Peyer's patch (tissue), 4 donors: Measurements from ENCODE around the gene OR4K17. TPM values are rescaled to one million over a fixed set of nuclear protein-coding genes. Genes with fewer than 3 reads are reported as not detected.
"Not testable (repeated sequence)": the region's sequence is repeated elsewhere in the genome, so short reads cannot be mapped to it uniquely, and the experiment has no call there.

Experiments
- DNase-seq, 3 donors: peaks; one replicate each; pipeline ENCODE4 v3.0.0-alpha.2; 2017 to 2019
- H3K27ac ChIP-seq, 4 donors: fragments of 200-600 bp; sonication (generic); one replicate each; pipeline ENCODE4 v1.5.1; 2016 to 2019
- H3K27me3 ChIP-seq, 2 donors: fragments of 200-600 bp; sonication (generic); one replicate each; pipeline ENCODE4 v1.5.1; 2019
- H3K36me3 ChIP-seq, 3 donors: fragments of 200-600 bp; sonication (generic); one replicate each; pipeline ENCODE4 v1.5.1; 2016 to 2019
- H3K4me1 ChIP-seq, 4 donors: fragments of 200-600 bp; sonication (generic); one replicate each; pipeline ENCODE4 v1.5.1; 2016 to 2019
- H3K4me3 ChIP-seq, 4 donors: fragments of 200-600 bp; sonication (generic); 1 replicate in 3 of 4; 2 replicates in 1 of 4; pipeline ENCODE4 v1.5.1; 2016 to 2019; ENCODE audit warnings: mild to moderate bottlenecking in 1 of 4
- H3K9me3 ChIP-seq, 4 donors: fragments of 200-600 bp; sonication (generic); one replicate each; pipeline ENCODE4 v1.5.1; 2016 to 2019; ENCODE audit warnings: mild to moderate bottlenecking in 1 of 4
- POLR2A ChIP-seq, 2 donors: fragments of 450-650 bp; IDR thresholded peaks; one replicate each; pipeline ENCODE4 v1.5.1; 2017; ENCODE audit warnings: antibody characterized with exemption in 2 of 2, mild to moderate bottlenecking in 2 of 2, moderate library complexity in 2 of 2
- total RNA-seq, 4 donors: library from RNA; depleted of rRNA; stranded (reverse); fragments of >200 nt; gene quantifications; one replicate each; pipeline ENCODE4 v1.1.0, GENCODE V29; 2016
- TF ChIP-seq, protein P1 (sequence below), 6 experiments: fragments of 450-650 bp in 4 of 6; fragments of 200-600 bp in 2 of 6; sonication (generic) in 1 of 6; IDR thresholded peaks; one replicate each; pipeline ENCODE4 v1.5.1; 2017 to 2019; ENCODE audit warnings: antibody characterized with exemption in 6 of 6, mild to moderate bottlenecking in 3 of 6, moderate library complexity in 1 of 6

Gene OR4K17, protein sequence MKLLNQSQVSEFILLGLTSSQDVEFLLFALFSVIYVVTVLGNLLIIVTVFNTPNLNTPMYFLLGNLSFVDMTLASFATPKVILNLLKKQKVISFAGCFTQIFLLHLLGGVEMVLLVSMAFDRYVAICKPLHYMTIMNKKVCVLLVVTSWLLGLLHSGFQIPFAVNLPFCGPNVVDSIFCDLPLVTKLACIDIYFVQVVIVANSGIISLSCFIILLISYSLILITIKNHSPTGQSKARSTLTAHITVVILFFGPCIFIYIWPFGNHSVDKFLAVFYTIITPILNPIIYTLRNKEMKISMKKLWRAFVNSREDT
- not detected for total RNA-seq

DNA sequence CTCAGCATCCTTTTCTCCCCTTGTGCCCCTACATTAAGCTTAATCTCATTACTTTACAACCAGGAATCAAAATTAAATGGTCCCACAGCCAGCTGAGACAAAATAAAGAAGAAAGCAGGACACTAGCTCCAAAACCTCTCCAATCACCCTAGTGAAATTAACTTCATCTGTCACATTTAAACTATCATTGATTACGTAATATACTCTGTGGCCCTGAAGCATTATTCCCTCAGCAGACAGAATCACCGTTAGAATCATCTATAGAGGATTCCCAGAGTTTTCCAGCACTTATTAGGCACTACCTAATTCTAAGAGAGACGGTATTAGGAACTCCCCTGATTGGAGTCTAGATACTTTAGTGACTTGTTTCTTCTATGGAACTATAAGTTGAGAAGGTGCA lies at the start of gene OR4K17:
Gene OR4K17, plus strand, starts transcription at position 302 of the 400 bp plus-strand sequence. CDS start 6,761 bp downstream, outside the sequence.
- Histone ChIP-seq H3K9me3 (no peaks in the 10 kb centered on the region), H3K27me3 (no peaks in the 10 kb centered on the region), H3K36me3 (no peaks in the 10 kb centered on the region), H3K4me1 (no peaks in the 10 kb centered on the region), H3K27ac (no peak within 1 kb of the TSS), H3K4me3 (no peak within 1 kb of the TSS)
- TF ChIP-seq POLR2A (IDR thresholded peaks at IDR 0.05) = no peak
- TF ChIP-seq, protein P1, sequence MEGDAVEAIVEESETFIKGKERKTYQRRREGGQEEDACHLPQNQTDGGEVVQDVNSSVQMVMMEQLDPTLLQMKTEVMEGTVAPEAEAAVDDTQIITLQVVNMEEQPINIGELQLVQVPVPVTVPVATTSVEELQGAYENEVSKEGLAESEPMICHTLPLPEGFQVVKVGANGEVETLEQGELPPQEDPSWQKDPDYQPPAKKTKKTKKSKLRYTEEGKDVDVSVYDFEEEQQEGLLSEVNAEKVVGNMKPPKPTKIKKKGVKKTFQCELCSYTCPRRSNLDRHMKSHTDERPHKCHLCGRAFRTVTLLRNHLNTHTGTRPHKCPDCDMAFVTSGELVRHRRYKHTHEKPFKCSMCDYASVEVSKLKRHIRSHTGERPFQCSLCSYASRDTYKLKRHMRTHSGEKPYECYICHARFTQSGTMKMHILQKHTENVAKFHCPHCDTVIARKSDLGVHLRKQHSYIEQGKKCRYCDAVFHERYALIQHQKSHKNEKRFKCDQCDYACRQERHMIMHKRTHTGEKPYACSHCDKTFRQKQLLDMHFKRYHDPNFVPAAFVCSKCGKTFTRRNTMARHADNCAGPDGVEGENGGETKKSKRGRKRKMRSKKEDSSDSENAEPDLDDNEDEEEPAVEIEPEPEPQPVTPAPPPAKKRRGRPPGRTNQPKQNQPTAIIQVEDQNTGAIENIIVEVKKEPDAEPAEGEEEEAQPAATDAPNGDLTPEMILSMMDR (IDR thresholded peaks at IDR 0.05) = no peak
- DNase-seq = no peak

DNA sequence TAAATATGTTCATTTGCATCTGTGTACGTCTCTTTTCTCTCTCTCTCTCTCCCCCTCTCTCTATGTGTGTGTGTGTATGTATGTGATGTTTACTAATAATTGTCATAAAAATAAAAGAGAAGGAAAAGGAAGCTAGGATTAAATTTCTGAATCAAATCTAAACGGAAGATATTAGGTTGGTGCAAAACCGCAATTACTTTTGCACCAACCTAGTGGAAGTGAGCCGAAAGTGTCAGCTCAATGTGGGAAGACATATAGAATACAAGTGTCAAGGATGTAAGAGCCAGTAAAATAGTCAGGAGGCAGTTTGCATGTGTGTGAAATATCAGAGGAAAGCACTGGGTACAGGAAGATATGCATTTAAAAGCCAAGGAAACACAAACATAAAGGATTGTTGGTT lies 18.5 kb upstream of the OR4K17 start:
- Histone ChIP-seq H3K4me1 (no peaks in the 10 kb centered on the region), H3K4me3 (no peak overlapping the region), H3K36me3 (no peaks in the 10 kb centered on the region), H3K9me3 (no peaks in the 10 kb centered on the region), H3K27me3 (no peaks in the 10 kb centered on the region), H3K27ac (no peak overlapping the region)
- TF ChIP-seq, protein P1 (IDR thresholded peaks at IDR 0.05) = no peak
- no peak for TF ChIP-seq POLR2A (IDR thresholded peaks at IDR 0.05)
- no peak for DNase-seq

DNA sequence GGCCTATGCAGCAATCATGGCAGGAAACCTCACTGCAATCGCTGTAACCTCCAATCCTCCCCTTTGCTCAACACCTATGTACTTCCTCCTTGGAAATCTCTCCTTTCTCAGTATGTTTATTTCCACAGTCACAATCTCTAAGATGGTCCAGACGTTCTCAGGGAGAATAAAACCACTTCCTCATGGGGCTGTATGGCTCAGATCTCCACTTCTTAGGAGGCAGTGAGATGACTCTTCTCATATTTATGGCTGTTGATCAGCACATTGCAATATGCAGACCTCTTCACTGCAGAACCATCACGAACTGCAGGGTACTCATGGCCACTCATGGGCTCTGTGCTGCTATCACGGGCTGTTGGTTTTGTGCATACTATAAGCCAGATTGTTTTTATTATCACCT lies 17.1 kb upstream of the OR4K17 start:
- H3K27ac ChIP-seq = no peak overlapping the region
- H3K27me3 ChIP-seq = no peaks in the 10 kb centered on the region
- DNase-seq = no peak

DNA sequence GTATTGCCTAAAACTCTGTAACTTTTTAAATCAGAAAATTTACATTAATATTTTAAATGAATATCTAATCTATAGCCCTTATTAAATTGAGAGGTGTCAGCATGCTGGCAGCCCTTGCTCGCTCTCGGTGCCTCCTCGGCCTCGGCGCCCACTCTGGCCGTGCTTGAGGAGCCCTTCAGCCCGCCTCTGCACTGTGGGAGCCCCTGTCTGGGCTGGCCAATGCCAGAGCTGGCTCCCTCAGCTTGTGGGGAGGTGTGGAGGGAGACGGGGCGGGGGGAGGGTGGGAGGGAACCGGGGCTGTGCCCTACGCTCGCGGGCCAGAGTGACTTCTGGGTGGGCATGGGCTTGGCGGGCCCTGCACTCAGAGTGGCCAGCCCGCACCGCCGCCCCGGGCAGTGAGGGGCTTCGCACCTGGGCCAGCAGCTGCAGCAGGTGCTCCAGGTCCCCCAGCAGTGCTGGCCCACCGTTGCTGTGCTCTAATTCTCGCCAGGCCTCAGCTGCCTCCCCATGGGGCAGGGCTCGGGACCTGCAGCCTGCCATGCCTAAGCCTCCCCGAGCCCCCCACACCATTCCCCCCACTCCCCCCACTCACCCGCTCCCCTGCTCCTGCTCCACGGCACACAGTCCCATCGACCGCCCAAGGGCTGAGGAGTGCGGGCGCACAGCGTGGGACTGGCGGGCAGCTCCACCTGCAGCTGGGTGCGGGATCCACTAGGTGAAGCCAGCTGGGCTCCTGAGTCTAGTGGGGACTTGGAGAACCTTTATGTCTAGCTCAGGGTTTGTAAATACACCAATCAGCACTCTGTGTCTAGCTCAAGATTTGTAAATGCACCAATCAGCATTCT lies 11.4 kb upstream of the OR4K17 start:
- not testable (repeated sequence) for H3K27ac ChIP-seq, H3K4me3 ChIP-seq, DNase-seq, H3K36me3 ChIP-seq, H3K9me3 ChIP-seq, H3K4me1 ChIP-seq, H3K27me3 ChIP-seq

More for the DNA sequence above, 17.1 kb upstream of the OR4K17 start:
- Histone ChIP-seq H3K4me1 (no peaks in the 10 kb centered on the region), H3K9me3 (no peaks in the 10 kb centered on the region), H3K4me3 (no peak overlapping the region), H3K36me3 (no peaks in the 10 kb centered on the region)
- no peak for TF ChIP-seq POLR2A (IDR thresholded peaks at IDR 0.05)
- TF ChIP-seq, protein P1 (IDR thresholded peaks at IDR 0.05) = no peak

DNA sequence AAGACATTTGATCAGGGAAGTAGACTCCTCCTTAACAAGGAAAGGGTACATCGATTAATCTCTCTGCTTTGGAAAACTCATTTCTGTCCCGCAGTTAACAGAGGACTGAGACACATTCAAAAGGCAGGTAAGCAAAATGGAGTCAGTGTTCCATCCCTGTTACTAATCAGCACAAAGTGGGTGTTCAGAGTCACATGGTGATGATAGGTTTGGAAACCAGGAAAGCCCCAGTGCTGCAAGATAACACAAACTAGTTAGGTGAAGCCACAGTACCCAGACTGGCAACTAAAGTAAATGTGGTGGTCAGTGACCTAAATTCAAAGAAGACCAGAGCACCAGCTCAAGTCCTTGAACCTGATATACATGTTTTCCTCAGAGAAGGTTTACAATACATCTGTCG lies 1.8 kb downstream of the OR4K17 start:
- H3K9me3 ChIP-seq = no peaks in the 10 kb centered on the region
- H3K27me3 ChIP-seq = no peaks in the 10 kb centered on the region
- no peaks in the 10 kb centered on the region for H3K4me1 ChIP-seq
- no peak overlapping the region for H3K4me3 ChIP-seq
- no peak for DNase-seq
- no peak for TF ChIP-seq POLR2A (IDR thresholded peaks at IDR 0.05)
- TF ChIP-seq, protein P1 (IDR thresholded peaks at IDR 0.05) = no peak
- no peaks in the 10 kb centered on the region for H3K36me3 ChIP-seq
- no peak overlapping the region for H3K27ac ChIP-seq

DNA sequence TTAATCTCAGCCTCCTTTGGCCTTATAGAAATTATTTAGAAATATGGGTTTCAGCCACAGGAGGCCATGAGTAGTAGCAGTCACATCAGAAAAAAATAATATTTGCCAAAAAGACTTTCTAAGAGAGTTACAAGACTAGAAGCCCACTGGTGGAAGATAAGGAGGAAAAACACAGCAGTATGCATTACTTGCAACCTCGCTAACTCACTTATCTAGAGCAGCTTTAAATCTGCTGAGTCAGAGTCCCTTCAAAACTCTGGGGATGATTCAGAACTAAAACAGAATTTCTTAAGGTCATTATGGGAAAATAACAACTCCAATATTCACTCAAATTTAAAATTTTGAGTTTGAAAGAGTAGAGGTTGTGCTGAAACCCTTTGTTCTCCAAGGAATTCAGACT lies 6.2 kb downstream of the OR4K17 start:
- H3K36me3 ChIP-seq = no peaks in the 10 kb centered on the region
- no peaks in the 10 kb centered on the region for H3K27me3 ChIP-seq
- TF ChIP-seq, protein P1 (IDR thresholded peaks at IDR 0.05) = no peak
- TF ChIP-seq POLR2A (IDR thresholded peaks at IDR 0.05) = no peak
- DNase-seq = no peak
- no peak overlapping the region for H3K27ac ChIP-seq
- no peaks in the 10 kb centered on the region for H3K4me1 ChIP-seq
- no peak overlapping the region for H3K4me3 ChIP-seq
- H3K9me3 ChIP-seq = peaks cover 0 to 3% (median 0%) of the 10 kb centered on the region in 4 donors
